H1 (cell line): ENCODE data around the gene KLHDC7B. TPM values are rescaled to one million over a fixed set of nuclear protein-coding genes. Genes with fewer than 3 reads are reported as not detected.

Experiments used
- BCL11A ChIP-seq, 2 experiments: IDR thresholded peaks; one replicate each; pipeline ENCODE4 v1.6.1; 2011; ENCODE audit warnings: low read depth in 2 of 2, low read length in 2 of 2, mild to moderate bottlenecking in 2 of 2
- polyA plus RNA-seq, 7 experiments: library from polyadenylated mRNA; depleted of rRNA in 3 of 7; stranded (reverse) in 5 of 7; unstranded in 2 of 7; fragments of >200 nt in 5 of 7; fragments of 200-250 nt in 2 of 7; gene quantifications; 1 replicate in 5 of 7; 2 replicates in 1 of 7; 4 replicates in 1 of 7; pipeline versions ENCODE4 v1.2.1 to v1.2.3, GENCODE V29; 2011 to 2013; ENCODE audit warnings: missing spikeins in 2 of 7, mixed read lengths in 2 of 7
- total RNA-seq: library from RNA; stranded (reverse); fragmentation: NEBNext Ultra II Directional; extraction: Animal tissue kit (Norgen Biotek cat#: 25700); gene quantifications from 2 replicates; pipeline ENCODE4 v1.2.1, GENCODE V29; 2021
- TF ChIP-seq, protein P1 (sequence below): fragments of 300-600 bp; sonication (generic); IDR thresholded peaks from 2 replicates; pipeline ENCODE4 v1.7.1; 2012; ENCODE audit warnings: low read length, moderate library complexity, mild to moderate bottlenecking, inconsistent platforms; ENCODE audit not compliant: insufficient replicate concordance

KLHDC7B gene
- total and polyA plus RNA-seq, 2 of the 8 experiments (the other 6 are each of a cell fraction or from before 2014, with no cell fraction given), result not detected

DNA sequence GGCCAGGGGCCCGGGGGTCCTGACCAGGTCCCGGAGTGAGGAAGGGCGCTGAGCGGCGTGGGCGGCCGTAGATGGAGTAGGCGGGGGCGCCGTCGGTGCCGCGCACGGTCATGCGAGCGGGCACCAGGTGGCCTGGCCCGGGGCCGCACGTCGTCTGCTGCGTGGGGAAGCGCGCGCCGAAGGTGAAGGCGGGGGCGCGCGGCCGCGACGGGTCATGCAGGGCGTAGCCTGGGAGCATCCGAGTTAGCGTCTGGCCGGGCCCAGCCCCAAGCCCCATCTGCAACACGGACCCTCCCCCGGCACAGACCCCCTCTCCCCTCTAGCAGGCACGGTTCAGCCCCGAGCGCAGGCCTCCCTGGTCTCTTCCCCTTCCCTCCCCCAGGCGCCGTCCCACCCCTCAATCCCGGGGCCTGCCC is 14.1 kb upstream of the KLHDC7B start (continued):
- TF ChIP-seq, protein P1, sequence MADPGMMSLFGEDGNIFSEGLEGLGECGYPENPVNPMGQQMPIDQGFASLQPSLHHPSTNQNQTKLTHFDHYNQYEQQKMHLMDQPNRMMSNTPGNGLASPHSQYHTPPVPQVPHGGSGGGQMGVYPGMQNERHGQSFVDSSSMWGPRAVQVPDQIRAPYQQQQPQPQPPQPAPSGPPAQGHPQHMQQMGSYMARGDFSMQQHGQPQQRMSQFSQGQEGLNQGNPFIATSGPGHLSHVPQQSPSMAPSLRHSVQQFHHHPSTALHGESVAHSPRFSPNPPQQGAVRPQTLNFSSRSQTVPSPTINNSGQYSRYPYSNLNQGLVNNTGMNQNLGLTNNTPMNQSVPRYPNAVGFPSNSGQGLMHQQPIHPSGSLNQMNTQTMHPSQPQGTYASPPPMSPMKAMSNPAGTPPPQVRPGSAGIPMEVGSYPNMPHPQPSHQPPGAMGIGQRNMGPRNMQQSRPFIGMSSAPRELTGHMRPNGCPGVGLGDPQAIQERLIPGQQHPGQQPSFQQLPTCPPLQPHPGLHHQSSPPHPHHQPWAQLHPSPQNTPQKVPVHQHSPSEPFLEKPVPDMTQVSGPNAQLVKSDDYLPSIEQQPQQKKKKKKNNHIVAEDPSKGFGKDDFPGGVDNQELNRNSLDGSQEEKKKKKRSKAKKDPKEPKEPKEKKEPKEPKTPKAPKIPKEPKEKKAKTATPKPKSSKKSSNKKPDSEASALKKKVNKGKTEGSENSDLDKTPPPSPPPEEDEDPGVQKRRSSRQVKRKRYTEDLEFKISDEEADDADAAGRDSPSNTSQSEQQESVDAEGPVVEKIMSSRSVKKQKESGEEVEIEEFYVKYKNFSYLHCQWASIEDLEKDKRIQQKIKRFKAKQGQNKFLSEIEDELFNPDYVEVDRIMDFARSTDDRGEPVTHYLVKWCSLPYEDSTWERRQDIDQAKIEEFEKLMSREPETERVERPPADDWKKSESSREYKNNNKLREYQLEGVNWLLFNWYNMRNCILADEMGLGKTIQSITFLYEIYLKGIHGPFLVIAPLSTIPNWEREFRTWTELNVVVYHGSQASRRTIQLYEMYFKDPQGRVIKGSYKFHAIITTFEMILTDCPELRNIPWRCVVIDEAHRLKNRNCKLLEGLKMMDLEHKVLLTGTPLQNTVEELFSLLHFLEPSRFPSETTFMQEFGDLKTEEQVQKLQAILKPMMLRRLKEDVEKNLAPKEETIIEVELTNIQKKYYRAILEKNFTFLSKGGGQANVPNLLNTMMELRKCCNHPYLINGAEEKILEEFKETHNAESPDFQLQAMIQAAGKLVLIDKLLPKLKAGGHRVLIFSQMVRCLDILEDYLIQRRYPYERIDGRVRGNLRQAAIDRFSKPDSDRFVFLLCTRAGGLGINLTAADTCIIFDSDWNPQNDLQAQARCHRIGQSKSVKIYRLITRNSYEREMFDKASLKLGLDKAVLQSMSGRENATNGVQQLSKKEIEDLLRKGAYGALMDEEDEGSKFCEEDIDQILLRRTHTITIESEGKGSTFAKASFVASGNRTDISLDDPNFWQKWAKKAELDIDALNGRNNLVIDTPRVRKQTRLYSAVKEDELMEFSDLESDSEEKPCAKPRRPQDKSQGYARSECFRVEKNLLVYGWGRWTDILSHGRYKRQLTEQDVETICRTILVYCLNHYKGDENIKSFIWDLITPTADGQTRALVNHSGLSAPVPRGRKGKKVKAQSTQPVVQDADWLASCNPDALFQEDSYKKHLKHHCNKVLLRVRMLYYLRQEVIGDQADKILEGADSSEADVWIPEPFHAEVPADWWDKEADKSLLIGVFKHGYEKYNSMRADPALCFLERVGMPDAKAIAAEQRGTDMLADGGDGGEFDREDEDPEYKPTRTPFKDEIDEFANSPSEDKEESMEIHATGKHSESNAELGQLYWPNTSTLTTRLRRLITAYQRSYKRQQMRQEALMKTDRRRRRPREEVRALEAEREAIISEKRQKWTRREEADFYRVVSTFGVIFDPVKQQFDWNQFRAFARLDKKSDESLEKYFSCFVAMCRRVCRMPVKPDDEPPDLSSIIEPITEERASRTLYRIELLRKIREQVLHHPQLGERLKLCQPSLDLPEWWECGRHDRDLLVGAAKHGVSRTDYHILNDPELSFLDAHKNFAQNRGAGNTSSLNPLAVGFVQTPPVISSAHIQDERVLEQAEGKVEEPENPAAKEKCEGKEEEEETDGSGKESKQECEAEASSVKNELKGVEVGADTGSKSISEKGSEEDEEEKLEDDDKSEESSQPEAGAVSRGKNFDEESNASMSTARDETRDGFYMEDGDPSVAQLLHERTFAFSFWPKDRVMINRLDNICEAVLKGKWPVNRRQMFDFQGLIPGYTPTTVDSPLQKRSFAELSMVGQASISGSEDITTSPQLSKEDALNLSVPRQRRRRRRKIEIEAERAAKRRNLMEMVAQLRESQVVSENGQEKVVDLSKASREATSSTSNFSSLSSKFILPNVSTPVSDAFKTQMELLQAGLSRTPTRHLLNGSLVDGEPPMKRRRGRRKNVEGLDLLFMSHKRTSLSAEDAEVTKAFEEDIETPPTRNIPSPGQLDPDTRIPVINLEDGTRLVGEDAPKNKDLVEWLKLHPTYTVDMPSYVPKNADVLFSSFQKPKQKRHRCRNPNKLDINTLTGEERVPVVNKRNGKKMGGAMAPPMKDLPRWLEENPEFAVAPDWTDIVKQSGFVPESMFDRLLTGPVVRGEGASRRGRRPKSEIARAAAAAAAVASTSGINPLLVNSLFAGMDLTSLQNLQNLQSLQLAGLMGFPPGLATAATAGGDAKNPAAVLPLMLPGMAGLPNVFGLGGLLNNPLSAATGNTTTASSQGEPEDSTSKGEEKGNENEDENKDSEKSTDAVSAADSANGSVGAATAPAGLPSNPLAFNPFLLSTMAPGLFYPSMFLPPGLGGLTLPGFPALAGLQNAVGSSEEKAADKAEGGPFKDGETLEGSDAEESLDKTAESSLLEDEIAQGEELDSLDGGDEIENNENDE, result no peak
- TF ChIP-seq BCL11A (IDR thresholded peaks at IDR 0.05; ENCODE audit: low read depth in 2 of 2, low read length in 2 of 2), result no peak
